GM21529 (cell line): ENCODE results near the gene MDGA2.
"Not testable (repeated sequence)": the region's sequence is repeated elsewhere in the genome, so short reads cannot be mapped to it uniquely, and the experiment has no call there.

Experiments used
- ATAC-seq: cut with Tn5 transposase; IDR thresholded peaks from one replicate; pipeline ENCODE4 v1.9.1; 2021; ENCODE audit not compliant: unreplicated experiment

MDGA2 gene

GRCh38 chr14:47257013-47257412 lies 418.4 kb downstream of the MDGA2 start:
- ATAC-seq, result no peak

- ATAC-seq, result no peak
Observed at GRCh38 chr14:47252802-47253201, 422.6 kb downstream of the MDGA2 start.

- no peak for ATAC-seq
Observed at GRCh38 chr14:47246367-47246766, 429.0 kb downstream of the MDGA2 start.

- not testable (repeated sequence) for ATAC-seq
Observed at GRCh38 chr14:47242579-47242978, 432.8 kb downstream of the MDGA2 start.

GRCh38 chr14:47240748-47241437 lies 434.5 kb downstream of the MDGA2 start:
- ATAC-seq, result no peak

- ATAC-seq, result no peak
Observed at GRCh38 chr14:47235619-47236018, 439.8 kb downstream of the MDGA2 start.

- no peak for ATAC-seq
Observed at GRCh38 chr14:47226877-47227520, 448.4 kb downstream of the MDGA2 start.

- ATAC-seq, result no peak
Observed at GRCh38 chr14:47223656-47224055, 451.7 kb downstream of the MDGA2 start.

- ATAC-seq, result no peak
Observed at GRCh38 chr14:47220096-47220495, 455.3 kb downstream of the MDGA2 start.

GRCh38 chr14:47211263-47211662 lies 464.1 kb downstream of the MDGA2 start:
- no peak for ATAC-seq

- no peak for ATAC-seq
Observed at GRCh38 chr14:47210099-47210498, 465.3 kb downstream of the MDGA2 start.

GRCh38 chr14:47208434-47208833 lies 467.0 kb downstream of the MDGA2 start:
- ATAC-seq, result no peak

GRCh38 chr14:47207617-47208016 lies 467.8 kb downstream of the MDGA2 start:
- ATAC-seq, result no peak

GRCh38 chr14:47200740-47201139 lies 474.7 kb downstream of the MDGA2 start:
- no peak for ATAC-seq

- ATAC-seq, result no peak
Observed at GRCh38 chr14:47195582-47195981, 479.8 kb downstream of the MDGA2 start.

- no peak for ATAC-seq
Observed at GRCh38 chr14:47194055-47194454, 481.4 kb downstream of the MDGA2 start.

- not testable (repeated sequence) for ATAC-seq
Observed at GRCh38 chr14:47192203-47192602, 483.2 kb downstream of the MDGA2 start.

- no peak for ATAC-seq
Observed at GRCh38 chr14:47191700-47192099, 483.7 kb downstream of the MDGA2 start.

- no peak for ATAC-seq
Observed at GRCh38 chr14:47189911-47190484, 485.4 kb downstream of the MDGA2 start.

- no peak for ATAC-seq
Observed at GRCh38 chr14:47186486-47186885, 488.9 kb downstream of the MDGA2 start.

- no peak for ATAC-seq
Observed at GRCh38 chr14:47179906-47180305, 495.5 kb downstream of the MDGA2 start.

- not testable (repeated sequence) for ATAC-seq
Observed at GRCh38 chr14:47171896-47172295, 503.5 kb downstream of the MDGA2 start.
